Neural crest cell (in vitro differentiated cells): ENCODE measurements around the gene DUSP23. TPM values are rescaled to one million over a fixed set of nuclear protein-coding genes. Genes with fewer than 3 reads are reported as not detected.

Experiments
- DNase-seq: peaks from one replicate; pipeline ENCODE4 v3.0.0; 2021; ENCODE audit warnings: low read depth, mixed read lengths, low spot score
- H3K27ac Mint-ChIP-seq: one replicate; pipeline ENCODE4 v1.8.0; 2021; ENCODE audit warnings: mild to moderate bottlenecking, mixed read lengths; ENCODE audit not compliant: unreplicated experiment
- H3K27me3 Mint-ChIP-seq: 2 replicates; pipeline ENCODE4 v1.8.0; 2021; ENCODE audit warnings: low read depth, mild to moderate bottlenecking, mixed read lengths
- H3K36me3 Mint-ChIP-seq: 2 replicates; pipeline ENCODE4 v1.8.0; 2021; ENCODE audit warnings: low read depth, mild to moderate bottlenecking, mixed read lengths
- H3K4me1 Mint-ChIP-seq: 2 replicates; pipeline ENCODE4 v1.8.0; 2021; ENCODE audit warnings: mixed read lengths
- H3K4me3 Mint-ChIP-seq: one replicate; pipeline ENCODE4 v1.8.0; 2021; ENCODE audit warnings: mild to moderate bottlenecking, mixed read lengths
- H3K9me3 Mint-ChIP-seq: 2 replicates; pipeline ENCODE4 v1.8.0; 2021; ENCODE audit warnings: mixed read lengths
- CTCF ChIP-seq: fragments of 200-600 bp; sonication (generic); conservative IDR thresholded peaks from 2 replicates; pipeline ENCODE4 v1.5.0; 2021; ENCODE audit warnings: antibody characterized with exemption, mild to moderate bottlenecking
- total RNA-seq: library from RNA; stranded (reverse); gene quantifications from 2 replicates; pipeline ENCODE4 v1.2.1, GENCODE V29; 2021

The DUSP23 gene
- total RNA-seq, 1 donor from 2014 or later = 13.5 TPM

GRCh38 chr1:159774465-159774864 is 6.3 kb upstream of the DUSP23 start:
- no peaks in the 10 kb centered on the region for H3K4me1 Mint-ChIP-seq
- TF ChIP-seq CTCF = no peak
- no peak overlapping the region for H3K4me3 Mint-ChIP-seq
- no peak for DNase-seq
- no peaks in the 10 kb centered on the region for H3K9me3 Mint-ChIP-seq
- no peak overlapping the region for H3K27ac Mint-ChIP-seq
- no peaks in the 10 kb centered on the region for H3K36me3 Mint-ChIP-seq
- peaks cover 76% of the 10 kb centered on the region for H3K27me3 Mint-ChIP-seq

GRCh38 chr1:159775716-159776115 is 5.0 kb upstream of the DUSP23 start:
- Mint-ChIP-seq H3K9me3 (no peaks in the 10 kb centered on the region), H3K27ac (no peak overlapping the region), H3K36me3 (no peaks in the 10 kb centered on the region), H3K27me3 (peaks cover 83% of the 10 kb centered on the region), H3K4me3 (no peak overlapping the region), H3K4me1 (peaks cover 4% of the 10 kb centered on the region)
- no peak for TF ChIP-seq CTCF
- no peak for DNase-seq

GRCh38 chr1:159778266-159778665 is 2.5 kb upstream of the DUSP23 start:
- no peak overlapping the region for H3K4me3 Mint-ChIP-seq
- H3K9me3 Mint-ChIP-seq = peaks cover 2% of the 10 kb centered on the region
- no peak overlapping the region for H3K27ac Mint-ChIP-seq
- no peak for TF ChIP-seq CTCF
- H3K4me1 Mint-ChIP-seq = peaks cover 8% of the 10 kb centered on the region
- no peak for DNase-seq
- H3K27me3 Mint-ChIP-seq = peaks cover 77% of the 10 kb centered on the region
- H3K36me3 Mint-ChIP-seq = no peaks in the 10 kb centered on the region

- TF ChIP-seq CTCF = no peak
- peaks cover 8% of the 10 kb centered on the region for H3K4me1 Mint-ChIP-seq
Measured at GRCh38 chr1:159779403-159779851, 1.3 kb upstream of the DUSP23 start.

GRCh38 chr1:159781992-159782391 is 1.2 kb downstream of the DUSP23 start:
- Mint-ChIP-seq H3K36me3 (peaks cover 2% of the 10 kb centered on the region), H3K27ac (no peak overlapping the region), H3K4me3 (no peak overlapping the region), H3K4me1 (peaks cover 8% of the 10 kb centered on the region), H3K9me3 (peaks cover 2% of the 10 kb centered on the region), H3K27me3 (peaks cover 54% of the 10 kb centered on the region)
- TF ChIP-seq CTCF = no peak
- no peak for DNase-seq

More at GRCh38 chr1:159779403-159779851, 1.3 kb upstream of the DUSP23 start:
- Mint-ChIP-seq H3K27me3 (peaks cover 73% of the 10 kb centered on the region), H3K9me3 (peaks cover 2% of the 10 kb centered on the region), H3K27ac (no peak overlapping the region), H3K4me3 (peak overlapping the region; percentile 58), H3K36me3 (peaks cover 1% of the 10 kb centered on the region)
- no peak for DNase-seq

GRCh38 chr1:159783724-159784123 is 3.0 kb downstream of the DUSP23 start:
- DNase-seq = no peak

More at GRCh38 chr1:159783724-159784123, 3.0 kb downstream of the DUSP23 start:
- Mint-ChIP-seq H3K27me3 (peaks cover 39% of the 10 kb centered on the region), H3K27ac (no peak overlapping the region), H3K4me3 (no peak overlapping the region), H3K9me3 (peaks cover 2% of the 10 kb centered on the region), H3K4me1 (peaks cover 8% of the 10 kb centered on the region), H3K36me3 (peaks cover 2% of the 10 kb centered on the region)
- TF ChIP-seq CTCF = no peak
